IgD-negative memory B cell (primary cell): Measurements from ENCODE around the gene LAPTM4A. TPM values are rescaled to one million over a fixed set of nuclear protein-coding genes. Genes with fewer than 3 reads are reported as not detected.
"Not testable (repeated sequence)": the region's sequence is repeated elsewhere in the genome, so short reads cannot be mapped to it uniquely, and the experiment has no call there.

Experiments used
- H3K27ac Mint-ChIP-seq, 3 donors: one replicate each; pipeline ENCODE4 v1.8.0; 2020 to 2022; ENCODE audit warnings: mild to moderate bottlenecking in 3 of 3, mixed read lengths in 3 of 3, moderate library complexity in 1 of 3
- H3K27me3 Mint-ChIP-seq: one replicate; pipeline ENCODE4 v1.8.0; 2021; ENCODE audit warnings: mixed read lengths
- H3K36me3 Mint-ChIP-seq: one replicate; pipeline ENCODE4 v1.8.0; 2020; ENCODE audit warnings: mild to moderate bottlenecking, mixed read lengths
- H3K4me1 Mint-ChIP-seq, 3 donors: one replicate each; pipeline ENCODE4 v1.8.0; 2020 to 2022; ENCODE audit warnings: mixed read lengths in 3 of 3, mild to moderate bottlenecking in 1 of 3
- H3K4me3 Mint-ChIP-seq, 4 donors: one replicate each; pipeline ENCODE4 v1.8.0; 2020 to 2022; ENCODE audit warnings: mild to moderate bottlenecking in 4 of 4, mixed read lengths in 4 of 4, moderate library complexity in 3 of 4
- H3K9me3 Mint-ChIP-seq, 3 donors: one replicate each; pipeline ENCODE4 v1.8.0; 2020 to 2021; ENCODE audit warnings: mixed read lengths in 3 of 3, mild to moderate bottlenecking in 1 of 3
- polyA plus RNA-seq: library from polyadenylated mRNA; unstranded; fragments of 300-500 nt; fragmentation: Illumina TruSeq; gene quantifications from one replicate; pipeline ENCODE4 v1.2.3, GENCODE V29; 2021

The LAPTM4A gene
- polyA plus RNA-seq, 1 donor from 2014 or later, result 185 TPM

DNA sequence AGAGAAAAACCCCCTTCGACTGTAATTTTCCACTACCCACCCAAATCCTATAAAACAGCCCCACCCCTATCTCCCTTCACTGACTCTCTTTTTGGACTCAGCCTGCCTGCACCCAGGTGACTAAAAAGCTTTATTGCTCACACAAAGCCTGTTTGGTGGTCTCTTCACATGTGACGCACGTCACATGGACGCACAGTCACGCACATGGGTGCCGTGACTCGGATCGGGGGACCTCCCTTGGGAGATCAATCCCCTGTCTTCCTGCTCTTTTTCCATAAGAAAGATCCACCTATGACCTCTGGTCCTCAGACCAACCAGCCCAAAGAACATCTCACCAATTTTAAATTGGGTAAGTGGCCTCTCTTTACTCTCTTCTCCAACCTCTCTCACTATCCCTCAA is 31.4 kb upstream of the LAPTM4A start:
- not testable (repeated sequence) for H3K27me3 Mint-ChIP-seq, H3K36me3 Mint-ChIP-seq, H3K4me1 Mint-ChIP-seq, H3K27ac Mint-ChIP-seq, H3K9me3 Mint-ChIP-seq, H3K4me3 Mint-ChIP-seq

DNA sequence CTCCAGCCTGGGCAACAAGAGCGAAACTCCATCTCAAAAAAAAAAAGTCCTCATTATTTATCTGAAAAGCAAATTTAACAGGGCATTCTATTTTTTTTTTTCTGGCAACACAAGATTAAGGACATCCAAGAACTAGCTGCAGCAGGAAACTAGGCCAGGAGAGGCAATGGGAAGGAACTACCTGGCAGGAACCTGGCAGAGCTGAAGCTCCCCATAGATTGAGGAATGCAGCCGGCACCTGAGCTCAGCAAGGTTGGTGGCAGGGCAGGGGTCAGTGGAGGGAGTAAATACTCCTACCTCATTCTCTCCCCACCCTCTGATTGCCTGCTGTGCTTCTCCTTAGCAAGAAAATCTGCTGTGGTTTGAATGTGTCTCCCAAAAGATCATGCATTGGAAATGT is 30.4 kb upstream of the LAPTM4A start:
- Mint-ChIP-seq H3K4me3 (no peak overlapping the region), H3K4me1 (no peaks in the 10 kb centered on the region), H3K27ac (no peak overlapping the region), H3K9me3 (peaks cover 0 to 10% (median 0%) of the 10 kb centered on the region in 3 donors), H3K27me3 (peaks cover 3% of the 10 kb centered on the region), H3K36me3 (peaks cover 3% of the 10 kb centered on the region)

DNA sequence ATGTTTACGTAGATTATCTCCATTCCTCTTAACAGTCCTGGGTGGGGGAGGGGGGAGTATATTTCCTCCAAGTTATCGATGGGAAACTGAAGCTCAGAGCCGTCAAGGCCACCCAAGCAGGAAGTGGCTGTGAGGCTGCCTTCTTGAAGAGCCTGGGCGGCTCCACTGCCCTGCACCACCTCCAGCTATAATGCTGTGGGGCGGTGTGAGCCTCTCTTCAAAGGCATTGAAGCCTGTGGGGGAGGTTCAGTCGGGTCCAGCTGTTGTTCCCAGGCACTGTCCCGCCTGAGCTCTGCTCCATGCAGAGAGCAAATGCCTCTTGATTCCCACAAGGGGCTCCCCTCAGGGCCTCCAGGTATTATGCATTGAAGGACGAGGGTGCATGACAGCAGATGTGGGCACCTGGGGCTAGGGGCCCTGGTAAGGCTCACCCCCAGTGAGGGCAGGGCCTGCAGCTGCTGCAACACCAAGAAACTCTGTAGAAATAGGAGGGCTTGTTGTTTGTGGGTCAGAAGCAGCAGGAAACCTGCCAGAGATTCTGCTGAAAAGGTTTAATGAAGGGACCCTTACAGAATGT is 29.5 kb upstream of the LAPTM4A start:
- H3K4me1 Mint-ChIP-seq, result no peaks in the 10 kb centered on the region
- peak overlapping the region in 1 of 3 donors; percentile 69 for H3K27ac Mint-ChIP-seq
- H3K4me3 Mint-ChIP-seq, result no peak overlapping the region
- peaks cover 3% of the 10 kb centered on the region for H3K36me3 Mint-ChIP-seq
- peaks cover 3% of the 10 kb centered on the region for H3K27me3 Mint-ChIP-seq
- peaks cover 0 to 10% (median 3%) of the 10 kb centered on the region in 3 donors for H3K9me3 Mint-ChIP-seq

DNA sequence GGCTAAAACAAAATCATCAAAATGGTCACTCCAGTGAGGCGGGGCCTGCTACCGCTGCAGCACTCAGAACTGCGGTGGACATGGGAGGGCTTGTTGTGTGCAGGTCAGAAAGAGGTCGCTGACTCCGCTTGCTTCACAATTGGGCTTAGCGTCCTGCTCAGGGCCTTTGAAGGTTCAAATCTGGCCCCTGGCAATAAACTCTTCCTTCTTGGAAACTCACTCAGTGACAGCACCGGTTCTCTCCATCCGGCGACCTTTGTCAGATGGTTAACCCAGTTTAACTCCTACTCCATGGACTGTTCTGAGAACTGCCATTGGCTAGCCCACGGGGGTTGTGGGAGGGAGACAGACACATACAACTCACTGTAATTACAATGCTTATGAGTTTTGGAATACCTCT is 29.0 kb upstream of the LAPTM4A start:
- H3K27me3 Mint-ChIP-seq, result peaks cover 3% of the 10 kb centered on the region
- no peak overlapping the region for H3K27ac Mint-ChIP-seq
- peaks cover 0 to 10% (median 3%) of the 10 kb centered on the region in 3 donors for H3K9me3 Mint-ChIP-seq
- H3K4me1 Mint-ChIP-seq, result no peaks in the 10 kb centered on the region
- peaks cover 3% of the 10 kb centered on the region for H3K36me3 Mint-ChIP-seq
- H3K4me3 Mint-ChIP-seq, result no peak overlapping the region

DNA sequence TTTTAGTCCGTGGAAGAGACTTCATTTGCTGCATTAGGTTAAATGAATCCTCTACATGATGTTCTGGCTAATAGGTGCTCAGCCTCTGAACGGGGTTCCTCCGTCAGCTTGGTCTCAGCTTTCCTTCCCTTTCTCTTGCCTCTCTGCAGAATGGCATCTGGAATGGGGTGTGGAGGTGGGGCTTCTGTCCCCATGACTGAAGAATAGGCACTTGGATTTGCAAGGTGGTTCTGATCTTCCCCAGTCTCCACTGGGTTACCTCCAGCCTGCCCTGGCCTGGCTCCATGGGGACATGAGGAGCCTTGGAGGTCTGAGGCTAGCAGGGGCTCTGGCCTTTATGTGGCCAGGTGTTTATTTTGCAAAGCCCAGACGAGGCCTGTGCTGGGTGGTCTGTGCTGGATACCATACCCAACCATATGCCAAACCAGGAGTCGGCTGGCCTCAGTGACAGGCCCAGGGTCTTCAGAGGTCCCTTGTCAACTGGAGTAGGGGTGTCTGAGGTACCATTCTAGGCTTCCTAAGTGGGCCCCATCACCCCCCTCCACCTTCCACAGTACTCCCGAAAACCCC is 28.2 kb upstream of the LAPTM4A start:
- Mint-ChIP-seq H3K27me3 (peaks cover 3% of the 10 kb centered on the region), H3K27ac (no peak overlapping the region), H3K4me1 (no peaks in the 10 kb centered on the region), H3K4me3 (no peak overlapping the region), H3K9me3 (peaks cover 0 to 10% (median 3%) of the 10 kb centered on the region in 3 donors), H3K36me3 (peaks cover 3% of the 10 kb centered on the region)

DNA sequence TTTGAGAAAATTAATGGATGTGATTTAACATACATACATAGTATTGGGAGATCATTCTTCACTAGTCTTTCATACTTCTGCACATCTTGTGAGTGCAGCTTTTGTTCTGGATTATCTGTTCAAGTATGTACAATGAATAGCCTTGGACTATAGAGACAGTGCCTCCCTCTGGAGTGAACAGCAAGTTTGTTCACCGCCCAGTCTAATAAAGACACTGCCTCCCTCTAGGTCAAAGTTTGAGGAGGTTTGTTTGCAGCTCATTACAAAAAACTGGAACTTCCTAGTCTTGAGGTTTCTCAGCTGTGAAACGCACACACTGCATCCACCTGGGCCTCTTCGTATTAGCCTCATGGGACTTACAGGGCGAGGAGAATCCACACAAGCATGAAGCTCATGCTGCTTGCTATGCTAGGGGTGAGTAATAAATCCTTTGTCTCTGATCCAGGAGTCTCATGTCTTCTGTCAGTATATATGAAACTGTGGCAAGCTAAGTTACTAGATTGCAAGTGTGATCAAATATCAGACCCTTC is 26.0 kb upstream of the LAPTM4A start:
- Mint-ChIP-seq H3K4me1 (no peaks in the 10 kb centered on the region), H3K9me3 (peaks cover 0 to 10% (median 3%) of the 10 kb centered on the region in 3 donors), H3K4me3 (no peak overlapping the region), H3K27ac (no peak overlapping the region), H3K36me3 (peaks cover 3% of the 10 kb centered on the region), H3K27me3 (peaks cover 3% of the 10 kb centered on the region)

DNA sequence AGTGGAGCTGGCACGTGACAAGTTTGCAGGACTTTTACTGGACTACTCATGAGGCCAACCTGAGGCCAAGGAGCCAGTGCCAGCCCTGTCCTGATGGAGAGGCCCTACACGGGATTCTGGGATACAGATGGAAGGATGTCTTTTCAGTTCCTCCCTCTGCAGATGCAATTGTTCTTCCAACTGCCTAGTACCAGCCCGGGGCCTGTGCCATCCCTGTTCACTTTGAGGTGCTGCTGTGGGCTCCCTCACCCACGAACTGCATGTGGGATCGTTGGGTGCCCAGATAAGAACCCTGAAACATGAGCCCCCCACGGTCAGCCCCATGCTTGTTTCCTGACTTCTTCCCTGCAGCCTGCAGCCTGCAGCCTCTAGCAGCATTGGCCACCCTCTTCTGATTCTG is 25.3 kb upstream of the LAPTM4A start:
- Mint-ChIP-seq H3K4me1 (no peaks in the 10 kb centered on the region), H3K27ac (no peak overlapping the region), H3K4me3 (no peak overlapping the region), H3K27me3 (peaks cover 3% of the 10 kb centered on the region), H3K36me3 (peaks cover 3% of the 10 kb centered on the region), H3K9me3 (peaks cover 0 to 10% (median 3%) of the 10 kb centered on the region in 3 donors)

DNA sequence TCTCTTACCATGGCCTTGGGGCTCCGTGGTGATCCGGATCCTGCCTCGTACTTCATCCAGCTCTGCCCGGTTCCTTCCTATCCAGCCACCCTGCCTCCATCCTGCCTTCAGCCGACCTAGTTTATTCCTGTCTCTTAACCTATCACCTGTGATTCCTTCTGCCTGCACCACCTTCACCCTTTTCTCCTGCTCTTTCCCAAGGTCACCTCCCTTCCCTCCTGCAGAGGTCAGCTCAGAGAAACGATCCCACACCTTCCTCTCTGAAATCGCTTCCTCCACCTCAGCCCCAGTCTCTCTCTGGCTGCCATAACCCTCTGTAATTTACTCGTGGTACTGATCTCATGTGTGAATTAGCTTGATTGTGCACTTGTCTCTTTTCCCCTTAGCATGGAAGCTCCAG is 23.5 kb upstream of the LAPTM4A start:
- H3K4me1 Mint-ChIP-seq, result no peaks in the 10 kb centered on the region
- H3K9me3 Mint-ChIP-seq, result peaks cover 0 to 10% (median 3%) of the 10 kb centered on the region in 3 donors
- H3K27me3 Mint-ChIP-seq, result peaks cover 3% of the 10 kb centered on the region
- H3K36me3 Mint-ChIP-seq, result peaks cover 3% of the 10 kb centered on the region
- H3K4me3 Mint-ChIP-seq, result no peak overlapping the region
- H3K27ac Mint-ChIP-seq, result peak overlapping the region in 1 of 3 donors; percentile 1

DNA sequence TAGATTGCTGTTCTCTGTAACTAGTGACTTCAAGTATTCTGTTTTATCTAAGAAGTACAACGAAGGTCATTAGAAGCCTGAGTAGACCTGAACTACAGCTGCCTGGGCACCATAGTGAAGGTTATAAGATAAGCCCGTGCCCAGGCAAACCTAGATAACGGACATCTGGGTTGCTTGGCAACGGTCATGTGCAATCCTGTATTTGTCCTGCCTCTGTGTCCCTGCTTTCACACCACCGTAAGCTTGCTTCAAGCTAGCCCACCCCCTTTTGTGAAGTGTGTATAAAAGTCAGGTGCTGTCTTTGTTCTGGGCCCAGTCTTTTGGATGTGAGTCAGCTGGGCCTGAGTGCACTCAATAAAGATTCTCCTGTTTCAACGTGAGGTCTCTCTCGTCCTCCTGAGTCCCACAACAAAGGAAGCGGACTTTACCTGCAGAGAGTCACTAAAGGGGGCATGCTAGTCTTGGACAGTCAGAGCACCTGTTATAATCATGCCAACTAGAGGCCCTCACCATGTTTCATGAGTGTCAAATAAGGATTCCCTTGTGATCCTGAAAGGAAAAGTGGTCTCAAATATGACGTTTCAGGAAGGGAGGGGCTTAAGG is 22.7 kb upstream of the LAPTM4A start:
- peaks cover 0 to 10% (median 3%) of the 10 kb centered on the region in 3 donors for H3K9me3 Mint-ChIP-seq
- H3K4me1 Mint-ChIP-seq, H3K27me3 Mint-ChIP-seq, H3K36me3 Mint-ChIP-seq, H3K27ac Mint-ChIP-seq, H3K4me3 Mint-ChIP-seq: not testable (repeated sequence)

DNA sequence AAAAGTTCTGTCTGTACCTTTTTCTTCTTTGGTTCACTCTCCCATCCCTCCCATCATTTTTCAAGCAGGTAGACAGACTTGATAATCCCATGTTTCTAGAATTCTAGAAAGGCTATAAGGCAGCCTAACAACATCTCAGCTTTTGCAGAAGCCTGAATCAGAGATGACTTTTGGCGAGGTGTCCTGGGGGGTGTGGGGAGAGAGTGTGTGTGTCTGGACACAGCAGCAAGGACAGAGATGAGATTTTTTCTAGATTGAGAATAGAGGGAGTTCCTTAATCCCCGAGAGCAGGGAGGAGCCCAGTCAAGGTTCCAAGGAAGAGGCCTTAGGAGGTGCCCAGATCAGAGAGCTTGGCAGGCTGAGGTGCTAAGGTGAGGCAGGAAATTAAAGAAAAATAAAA is 22.0 kb upstream of the LAPTM4A start:
- no peak overlapping the region for H3K4me3 Mint-ChIP-seq
- H3K27ac Mint-ChIP-seq, result no peak overlapping the region
- H3K4me1 Mint-ChIP-seq, result no peaks in the 10 kb centered on the region
- H3K27me3 Mint-ChIP-seq, result peaks cover 3% of the 10 kb centered on the region
- H3K36me3 Mint-ChIP-seq, result peaks cover 3% of the 10 kb centered on the region
- H3K9me3 Mint-ChIP-seq, result peaks cover 0 to 10% (median 3%) of the 10 kb centered on the region in 3 donors

DNA sequence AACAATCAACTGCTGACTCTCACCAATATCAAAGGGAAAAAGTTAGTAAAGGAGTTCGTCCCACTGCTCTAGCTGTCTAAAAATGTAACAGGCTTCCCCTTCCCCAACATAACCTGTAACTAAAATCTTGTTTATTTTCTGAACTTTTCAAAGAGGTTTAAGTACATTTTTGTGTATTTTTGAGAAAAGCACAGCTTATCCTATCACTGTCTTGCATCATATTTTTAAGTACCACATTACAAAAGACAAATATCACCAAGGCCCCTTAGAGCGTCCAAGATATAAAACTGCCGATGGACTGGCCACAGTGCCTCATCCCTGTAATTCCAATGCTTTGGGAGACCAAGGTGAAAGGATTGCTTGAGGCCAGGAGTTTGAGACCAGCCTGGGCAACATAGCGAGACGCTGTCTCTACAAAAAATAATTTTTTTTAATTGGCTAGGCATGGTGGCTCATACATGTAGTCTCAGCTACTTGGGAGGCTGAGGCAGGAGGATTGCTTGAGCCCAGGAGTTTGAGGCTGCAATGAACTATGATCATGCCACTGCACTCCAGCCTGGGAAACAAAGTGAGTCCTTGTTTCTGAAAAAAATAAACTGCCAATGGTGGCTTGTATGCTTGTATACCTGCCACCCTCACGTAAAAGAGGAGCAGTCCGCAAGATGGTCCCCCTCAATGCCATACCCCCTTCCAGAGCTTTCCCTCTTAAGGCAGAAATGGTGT is 21.2 kb upstream of the LAPTM4A start:
- no peak overlapping the region for H3K4me3 Mint-ChIP-seq
- no peaks in the 10 kb centered on the region for H3K4me1 Mint-ChIP-seq
- peaks cover 3% of the 10 kb centered on the region for H3K27me3 Mint-ChIP-seq
- H3K27ac Mint-ChIP-seq, result no peak overlapping the region
- H3K36me3 Mint-ChIP-seq, result peaks cover 3% of the 10 kb centered on the region
- peaks cover 1 to 6% (median 3%) of the 10 kb centered on the region in 3 donors for H3K9me3 Mint-ChIP-seq

DNA sequence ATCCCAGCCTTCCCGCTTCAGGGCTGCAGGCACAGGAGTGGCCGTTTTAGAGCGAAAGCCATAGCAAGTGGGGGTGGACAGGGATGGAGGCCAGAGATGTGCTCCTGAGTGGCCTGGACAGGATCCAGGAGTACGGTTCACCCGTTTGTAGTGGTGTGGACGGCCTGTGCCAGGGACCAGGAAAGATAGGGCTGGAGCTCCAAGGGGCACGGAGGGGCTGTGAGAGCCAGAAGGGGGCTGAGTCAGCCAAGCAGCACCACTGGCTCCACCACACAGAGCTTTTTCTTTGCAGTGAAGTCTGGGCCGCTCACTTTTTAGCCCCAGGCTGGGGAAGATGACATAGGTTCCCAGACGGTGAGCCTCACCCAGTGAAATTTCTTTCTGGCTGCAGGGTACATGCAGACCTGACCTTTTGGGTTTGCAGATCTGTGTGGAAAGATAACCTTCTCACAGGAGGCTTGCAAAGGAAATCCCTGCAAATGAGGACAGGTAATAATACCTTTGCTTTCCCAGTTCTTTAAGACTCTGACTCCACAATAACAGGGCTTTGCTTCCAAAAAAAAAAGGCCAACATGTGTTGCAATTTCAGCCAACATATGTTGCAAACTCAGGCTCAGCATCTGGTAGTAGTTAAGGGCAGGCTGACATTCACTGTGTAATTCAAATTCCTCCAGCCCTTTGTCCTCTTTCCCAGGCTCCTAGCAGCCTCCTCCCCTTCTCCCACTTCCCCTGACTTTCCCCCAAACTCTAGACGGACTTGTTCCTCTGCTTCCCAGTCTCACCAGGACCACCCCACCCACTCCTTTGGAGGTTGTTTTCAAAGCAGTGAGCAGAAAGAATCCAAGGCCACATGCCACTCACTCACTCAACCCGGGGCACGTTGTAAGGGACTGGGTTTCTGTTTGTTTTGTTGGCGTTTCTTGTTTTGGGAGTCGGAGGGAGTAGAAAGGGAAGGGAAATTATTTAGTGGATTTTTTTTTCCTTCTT is 20.3 kb upstream of the LAPTM4A start:
- Mint-ChIP-seq H3K9me3 (peaks cover 0 to 4% (median 3%) of the 10 kb centered on the region in 3 donors), H3K36me3 (no peaks in the 10 kb centered on the region), H3K27ac (no peak overlapping the region), H3K4me1 (no peaks in the 10 kb centered on the region), H3K4me3 (no peak overlapping the region), H3K27me3 (no peaks in the 10 kb centered on the region)

DNA sequence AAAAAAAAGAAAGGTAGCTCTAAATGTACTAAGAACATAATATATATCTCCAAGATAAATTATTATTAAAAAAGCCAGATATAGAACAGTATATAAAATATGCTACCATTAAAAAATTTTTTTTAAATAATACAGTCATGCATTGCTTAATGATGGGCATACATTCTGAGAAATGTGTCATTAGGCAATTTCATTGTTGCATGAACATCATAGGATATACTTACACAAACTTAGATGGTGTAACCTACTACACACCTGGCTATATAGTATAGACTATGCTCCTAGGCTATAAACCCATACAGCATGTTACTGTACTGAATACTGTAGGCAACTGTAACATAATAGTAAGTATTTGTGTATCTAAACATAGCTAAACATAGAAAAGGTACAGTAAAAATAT is 18.3 kb upstream of the LAPTM4A start:
- Mint-ChIP-seq H3K4me3 (no peak overlapping the region), H3K9me3 (peaks cover 0 to 4% (median 0%) of the 10 kb centered on the region in 3 donors)

DNA sequence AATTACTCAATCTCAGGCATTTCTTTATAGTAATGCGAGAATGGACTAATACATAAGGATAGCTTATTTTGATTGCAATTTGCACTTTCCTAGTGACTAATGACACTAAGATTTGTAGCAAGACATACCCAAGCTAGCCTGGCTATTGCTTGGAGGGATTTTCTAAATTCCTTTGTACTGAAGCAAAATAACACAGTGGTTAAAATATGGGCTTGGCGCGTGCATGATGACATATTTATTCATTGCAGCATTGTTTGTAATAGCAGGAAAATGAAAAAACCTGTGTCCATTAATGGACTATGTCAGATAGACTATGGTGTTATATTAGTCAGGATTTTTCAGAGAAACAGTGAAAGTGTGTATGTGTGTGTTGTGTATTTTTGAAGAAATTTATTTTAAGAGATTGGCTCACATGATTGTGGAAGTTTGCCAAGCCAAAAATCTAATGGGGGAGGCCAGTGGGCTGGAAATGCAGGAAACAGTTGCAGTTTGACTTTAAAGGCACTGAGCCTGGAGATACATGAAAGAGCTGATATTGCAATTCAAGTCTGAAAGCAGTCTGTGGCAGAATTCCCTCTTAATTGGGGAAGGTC is 16.7 kb upstream of the LAPTM4A start:
- Mint-ChIP-seq H3K9me3 (peaks cover 0 to 7% (median 4%) of the 10 kb centered on the region in 3 donors), H3K27ac (no peak overlapping the region), H3K4me1 (peaks cover 0 to 3% (median 0%) of the 10 kb centered on the region in 3 donors), H3K36me3 (peaks cover 1% of the 10 kb centered on the region), H3K27me3 (no peaks in the 10 kb centered on the region), H3K4me3 (no peak overlapping the region)

More for the DNA sequence above, 18.3 kb upstream of the LAPTM4A start:
- H3K27ac Mint-ChIP-seq, result no peak overlapping the region
- no peaks in the 10 kb centered on the region for H3K36me3 Mint-ChIP-seq
- no peaks in the 10 kb centered on the region for H3K4me1 Mint-ChIP-seq
- H3K27me3 Mint-ChIP-seq, result no peaks in the 10 kb centered on the region
